COLO668 (cell line): Measurements from ENCODE around the gene TEP1.
"Not testable (repeated sequence)": the region's sequence is repeated elsewhere in the genome, so short reads cannot be mapped to it uniquely, and the experiment has no call there.

Source experiments
- DNase-seq: peaks from one replicate; lab custom pipeline; 2025; ENCODE audit not compliant: unreplicated experiment; lab: John Stamatoyannopoulos, UW

TEP1 gene

GRCh38 chr14:20391505-20391904 is 21.8 kb downstream of the TEP1 start:
- no peak for DNase-seq

- no peak for DNase-seq
Measured at GRCh38 chr14:20388159-20388558, 25.1 kb downstream of the TEP1 start.

- no peak for DNase-seq
Measured at GRCh38 chr14:20387576-20387975, 25.7 kb downstream of the TEP1 start.

- DNase-seq = no peak
Measured at GRCh38 chr14:20386276-20386855, 26.9 kb downstream of the TEP1 start.

GRCh38 chr14:20384886-20385285 is 28.4 kb downstream of the TEP1 start:
- DNase-seq = no peak

- DNase-seq = no peak
Measured at GRCh38 chr14:20384321-20384720, 29.0 kb downstream of the TEP1 start.

- no peak for DNase-seq
Measured at GRCh38 chr14:20383636-20384035, 29.7 kb downstream of the TEP1 start.

GRCh38 chr14:20383032-20383431 is 30.3 kb downstream of the TEP1 start:
- no peak for DNase-seq

- no peak for DNase-seq
Measured at GRCh38 chr14:20382526-20382925, 30.8 kb downstream of the TEP1 start.

- no peak for DNase-seq
Measured at GRCh38 chr14:20381341-20381740, 32.0 kb downstream of the TEP1 start.

- DNase-seq = no peak
Measured at GRCh38 chr14:20380681-20381080, 32.6 kb downstream of the TEP1 start.

- no peak for DNase-seq
Measured at GRCh38 chr14:20379743-20380142, 33.6 kb downstream of the TEP1 start.

- DNase-seq = no peak
Measured at GRCh38 chr14:20377171-20377570, 36.1 kb downstream of the TEP1 start.

- DNase-seq = no peak
Measured at GRCh38 chr14:20376071-20376588, 37.2 kb downstream of the TEP1 start.

- DNase-seq = no peak
Measured at GRCh38 chr14:20375471-20375870, 37.8 kb downstream of the TEP1 start.

- no peak for DNase-seq
Measured at GRCh38 chr14:20372796-20373195, 40.5 kb downstream of the TEP1 start.

GRCh38 chr14:20365928-20366327 is 47.4 kb downstream of the TEP1 start:
- no peak for DNase-seq

- not testable (repeated sequence) for DNase-seq
Measured at GRCh38 chr14:20358474-20358873, 54.8 kb downstream of the TEP1 start.

GRCh38 chr14:20356422-20356821 is 56.9 kb downstream of the TEP1 start:
- no peak for DNase-seq

GRCh38 chr14:20350860-20351259 is 62.4 kb downstream of the TEP1 start:
- no peak for DNase-seq

- DNase-seq = no peak
Measured at GRCh38 chr14:20350282-20350681, 63.0 kb downstream of the TEP1 start.

- no peak for DNase-seq
Measured at GRCh38 chr14:20347747-20348146, 65.6 kb downstream of the TEP1 start.

GRCh38 chr14:20346713-20347112 is 66.6 kb downstream of the TEP1 start:
- DNase-seq = no peak
